ENCODE data around the gene ACOX3.

ACOX3 gene

DNA sequence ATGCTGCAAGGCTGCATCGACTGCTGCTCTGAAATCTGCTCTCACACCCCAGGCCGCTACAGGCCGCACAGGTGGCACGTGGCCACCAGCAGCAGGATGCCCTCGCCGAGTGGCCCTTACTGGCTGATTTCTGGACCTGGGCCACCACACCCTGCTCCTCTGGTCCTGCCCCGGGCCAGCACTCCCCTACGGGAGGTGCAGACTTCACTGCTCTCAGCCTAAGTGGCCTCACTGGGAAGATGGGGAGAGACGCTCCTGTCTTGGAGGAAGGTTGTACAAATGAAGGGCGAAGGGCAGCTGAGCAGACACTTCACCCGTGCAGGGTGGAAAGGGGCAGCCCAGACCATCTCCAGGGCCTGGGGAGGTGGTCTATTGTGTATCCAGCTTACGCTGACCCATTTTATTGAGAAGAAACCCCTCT is 72.5 kb downstream of the ACOX3 start:
- no peaks in the 10 kb centered on the region for H3K27me3 ChIP-seq
- no peak overlapping the region for H3K4me3 ChIP-seq (ENCODE audit: low read depth in 1 of 2, low read length in 1 of 2)
- no peaks in the 10 kb centered on the region for H3K9me3 ChIP-seq
- TF ChIP-seq, protein P1, sequence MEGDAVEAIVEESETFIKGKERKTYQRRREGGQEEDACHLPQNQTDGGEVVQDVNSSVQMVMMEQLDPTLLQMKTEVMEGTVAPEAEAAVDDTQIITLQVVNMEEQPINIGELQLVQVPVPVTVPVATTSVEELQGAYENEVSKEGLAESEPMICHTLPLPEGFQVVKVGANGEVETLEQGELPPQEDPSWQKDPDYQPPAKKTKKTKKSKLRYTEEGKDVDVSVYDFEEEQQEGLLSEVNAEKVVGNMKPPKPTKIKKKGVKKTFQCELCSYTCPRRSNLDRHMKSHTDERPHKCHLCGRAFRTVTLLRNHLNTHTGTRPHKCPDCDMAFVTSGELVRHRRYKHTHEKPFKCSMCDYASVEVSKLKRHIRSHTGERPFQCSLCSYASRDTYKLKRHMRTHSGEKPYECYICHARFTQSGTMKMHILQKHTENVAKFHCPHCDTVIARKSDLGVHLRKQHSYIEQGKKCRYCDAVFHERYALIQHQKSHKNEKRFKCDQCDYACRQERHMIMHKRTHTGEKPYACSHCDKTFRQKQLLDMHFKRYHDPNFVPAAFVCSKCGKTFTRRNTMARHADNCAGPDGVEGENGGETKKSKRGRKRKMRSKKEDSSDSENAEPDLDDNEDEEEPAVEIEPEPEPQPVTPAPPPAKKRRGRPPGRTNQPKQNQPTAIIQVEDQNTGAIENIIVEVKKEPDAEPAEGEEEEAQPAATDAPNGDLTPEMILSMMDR (IDR thresholded peaks at IDR 0.05) = no peak
- H3K36me3 ChIP-seq = peaks cover 20% of the 10 kb centered on the region
- no peak overlapping the region for H3K27ac ChIP-seq
- no peaks in the 10 kb centered on the region for H3K4me1 ChIP-seq (ENCODE audit: control insufficient read depth in 1 of 2, insufficient read depth in 1 of 2, low read depth in 1 of 2, low read length in 1 of 2)

DNA sequence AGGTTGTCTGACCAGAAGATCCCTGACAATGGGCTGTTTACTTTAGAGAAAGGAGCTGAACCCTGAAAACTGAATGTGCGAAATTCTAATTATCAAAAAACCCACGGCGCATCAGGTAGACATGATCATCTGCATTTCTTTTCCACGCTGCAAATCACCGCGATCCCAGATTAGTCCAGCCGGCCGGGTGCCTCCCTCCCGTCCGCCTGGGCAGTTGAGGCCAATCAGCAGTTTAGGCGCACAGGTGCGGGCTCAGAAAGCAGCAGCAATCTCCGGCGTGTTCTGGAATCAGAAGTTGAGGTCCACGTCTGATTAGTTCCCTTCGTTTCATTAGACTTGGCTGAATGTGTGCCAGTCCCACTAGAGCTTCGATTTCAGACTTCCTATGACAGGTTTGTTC is 73.9 kb downstream of the ACOX3 start:
- TF ChIP-seq, protein P1 (IDR thresholded peaks at IDR 0.05) = no peak
- Histone ChIP-seq H3K4me1 (ENCODE audit: control insufficient read depth in 1 of 2, insufficient read depth in 1 of 2, low read depth in 1 of 2, low read length in 1 of 2) (no peaks in the 10 kb centered on the region), H3K27me3 (no peaks in the 10 kb centered on the region), H3K27ac (no peak overlapping the region), H3K9me3 (peaks cover 6% of the 10 kb centered on the region), H3K36me3 (peaks cover 20% of the 10 kb centered on the region), H3K4me3 (ENCODE audit: low read depth in 1 of 2, low read length in 1 of 2) (no peak overlapping the region)

DNA sequence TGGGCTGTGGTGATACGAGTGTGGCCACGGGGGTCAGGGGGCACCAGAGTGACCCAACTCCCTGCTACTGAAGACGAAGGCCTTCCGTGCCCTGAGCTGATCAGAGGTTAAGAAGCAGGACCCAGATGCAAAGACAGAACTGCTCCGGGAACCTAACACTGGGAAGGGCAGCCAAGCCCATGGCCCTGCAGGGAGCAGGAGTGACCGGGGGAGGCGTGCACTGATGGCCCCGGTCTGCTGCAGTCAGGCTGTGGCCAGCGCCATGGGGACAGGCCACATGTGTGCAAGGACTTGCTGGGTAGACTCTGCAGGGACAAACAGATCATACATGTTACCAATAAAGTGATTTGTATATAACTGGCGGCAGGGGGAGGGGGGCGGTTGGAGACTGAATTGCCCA is 74.6 kb downstream of the ACOX3 start:
- H3K4me3 ChIP-seq (ENCODE audit: low read depth in 1 of 2, low read length in 1 of 2) = no peak overlapping the region
- peaks cover 7% of the 10 kb centered on the region for H3K9me3 ChIP-seq
- no peaks in the 10 kb centered on the region for H3K27me3 ChIP-seq
- no peaks in the 10 kb centered on the region for H3K4me1 ChIP-seq (ENCODE audit: control insufficient read depth in 1 of 2, insufficient read depth in 1 of 2, low read depth in 1 of 2, low read length in 1 of 2)
- H3K36me3 ChIP-seq = peaks cover 20% of the 10 kb centered on the region
- H3K27ac ChIP-seq = no peak overlapping the region
- TF ChIP-seq, protein P1 (IDR thresholded peaks at IDR 0.05) = no peak

DNA sequence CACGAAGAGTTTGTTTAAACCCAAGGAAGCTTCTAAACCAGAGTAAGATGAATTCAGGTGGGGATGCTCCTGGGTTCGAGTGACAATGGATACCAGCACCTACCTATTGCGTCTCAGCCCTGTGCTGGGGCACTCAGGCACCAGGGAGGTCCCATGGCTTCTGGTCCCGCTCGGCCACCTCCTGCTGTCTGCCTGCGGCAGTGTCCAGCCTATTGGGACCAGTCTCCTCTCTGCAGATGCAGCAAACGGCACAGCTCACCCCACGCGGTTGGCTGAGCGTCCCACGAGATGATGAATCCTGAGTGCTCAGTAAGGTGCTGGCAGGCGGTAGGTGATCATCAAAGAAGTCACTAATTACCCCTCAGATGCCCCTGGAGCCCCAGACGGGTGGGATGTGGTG is 75.2 kb downstream of the ACOX3 start:
- no peak overlapping the region for H3K4me3 ChIP-seq (ENCODE audit: low read depth in 1 of 2, low read length in 1 of 2)
- TF ChIP-seq, protein P1 (IDR thresholded peaks at IDR 0.05) = no peak
- no peaks in the 10 kb centered on the region for H3K27me3 ChIP-seq
- H3K9me3 ChIP-seq = peaks cover 7% of the 10 kb centered on the region
- no peaks in the 10 kb centered on the region for H3K4me1 ChIP-seq (ENCODE audit: control insufficient read depth in 1 of 2, insufficient read depth in 1 of 2, low read depth in 1 of 2, low read length in 1 of 2)
- H3K27ac ChIP-seq = no peak overlapping the region
- H3K36me3 ChIP-seq = peaks cover 20% of the 10 kb centered on the region

DNA sequence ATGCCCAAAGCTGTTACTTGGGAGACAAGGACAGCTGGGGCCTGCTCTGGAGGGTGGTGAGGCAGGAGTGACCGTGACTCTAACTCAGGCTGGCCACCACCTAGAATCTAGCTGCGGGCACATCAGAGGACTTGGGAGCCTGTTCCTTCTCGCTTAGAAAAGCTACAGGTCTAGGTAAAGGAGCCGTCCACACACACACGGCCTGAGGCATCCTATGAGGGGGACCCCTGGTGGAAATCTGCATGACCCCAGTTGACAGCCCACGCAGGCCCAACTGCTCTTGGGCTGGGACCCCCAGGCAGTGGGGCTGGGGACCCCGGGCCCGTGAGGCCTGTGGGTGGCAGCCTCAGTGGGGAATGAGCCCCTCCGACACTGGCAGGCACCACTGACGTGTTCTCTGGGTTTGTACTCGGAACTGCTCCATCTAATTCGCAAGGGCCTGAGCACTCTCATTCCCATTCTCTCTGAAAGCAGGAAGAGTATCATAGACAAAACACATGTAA is 75.6 kb downstream of the ACOX3 start:
- TF ChIP-seq, protein P1 (IDR thresholded peaks at IDR 0.05) = no peak
- peaks cover 20% of the 10 kb centered on the region for H3K36me3 ChIP-seq
- H3K27ac ChIP-seq = no peak overlapping the region
- H3K27me3 ChIP-seq = no peaks in the 10 kb centered on the region
- peaks cover 7% of the 10 kb centered on the region for H3K9me3 ChIP-seq
- H3K4me3 ChIP-seq (ENCODE audit: low read depth in 1 of 2, low read length in 1 of 2) = no peak overlapping the region
- H3K4me1 ChIP-seq (ENCODE audit: control insufficient read depth in 1 of 2, insufficient read depth in 1 of 2, low read depth in 1 of 2, low read length in 1 of 2) = no peaks in the 10 kb centered on the region

DNA sequence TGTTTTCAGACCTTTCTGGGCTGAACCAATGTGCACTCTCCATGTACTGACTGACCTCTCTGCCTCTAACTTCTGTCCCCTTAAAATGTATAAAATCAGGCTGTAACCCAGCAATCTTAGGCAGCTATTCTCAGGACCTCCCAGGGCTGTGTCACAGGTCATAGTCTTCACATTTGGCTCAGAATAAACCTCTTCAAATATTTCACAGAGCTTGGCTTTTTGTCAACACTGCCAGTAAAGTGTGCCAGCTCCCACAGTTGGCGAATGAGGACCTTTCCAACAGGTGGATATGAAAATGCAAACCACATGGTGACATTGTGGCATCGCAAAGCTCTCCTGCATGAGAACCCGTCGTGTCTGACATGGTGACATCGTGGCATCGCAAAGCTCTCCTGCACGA is 76.4 kb downstream of the ACOX3 start:
- Histone ChIP-seq H3K27me3 (no peaks in the 10 kb centered on the region), H3K9me3 (peaks cover 7% of the 10 kb centered on the region), H3K36me3 (peaks cover 20% of the 10 kb centered on the region), H3K4me1 (ENCODE audit: control insufficient read depth in 1 of 2, insufficient read depth in 1 of 2, low read depth in 1 of 2, low read length in 1 of 2) (no peaks in the 10 kb centered on the region), H3K4me3 (ENCODE audit: low read depth in 1 of 2, low read length in 1 of 2) (no peak overlapping the region), H3K27ac (no peak overlapping the region)
- TF ChIP-seq, protein P1 (IDR thresholded peaks at IDR 0.05) = no peak

All from neutrophil (primary cell).